Measurements from ENCODE around the gene TLR3. TPM values are rescaled to one million over a fixed set of nuclear protein-coding genes. Genes with fewer than 3 reads are reported as not detected.

Gene TLR3
- total and polyA plus RNA-seq, 4 experiments from 2014 or later, result 2.1 to 4.1 (median 2.6) TPM

GRCh38 chr4:186128842-186129241, 59.9 kb downstream of the TLR3 start:
- H3K27ac Mint-ChIP-seq, result no peak overlapping the region
- H3K4me3 ChIP-seq (ENCODE audit: low read length in 2 of 2), result no peak overlapping the region
- peaks cover 7 to 8% of the 10 kb centered on the region in 2 donors for H3K27me3 Mint-ChIP-seq
- H3K4me1 ChIP-seq (ENCODE audit: insufficient read depth, low read length), result no peaks in the 10 kb centered on the region
- H3K9me3 Mint-ChIP-seq, result peaks cover 0 to 4% (median 0%) of the 10 kb centered on the region in 8 donors
- intact Hi-C loops (cut with micrococcal nuclease), result no loop called here
- H3K27me3 ChIP-seq (ENCODE audit: insufficient read depth, low read length), result peaks cover 4% of the 10 kb centered on the region
- no peaks in the 10 kb centered on the region for H3K36me3 ChIP-seq (ENCODE audit: insufficient read depth, low read length)
- CTCF ChIA-PET (ENCODE audit: partially characterized antibody), result interaction anchor here (2.1 kb wide), 1 partner anchor 9 kb away, joined by 8 read pairs; no protein-coding TSS in a partner anchor
- no peaks in the 10 kb centered on the region for H3K36me3 Mint-ChIP-seq
- POLR2A ChIA-PET (ENCODE audit: partially characterized antibody), result no interaction called here
- H3K27ac ChIP-seq (ENCODE audit: low read depth, low read length), result no peak overlapping the region
- no peak overlapping the region for H3K4me3 Mint-ChIP-seq
- DNase-seq, result no peak
- H3K9me3 ChIP-seq (ENCODE audit: control insufficient read depth in 1 of 2, low read length in 2 of 2), result no peaks in the 10 kb centered on the region
- no peaks in the 10 kb centered on the region for H3K4me1 Mint-ChIP-seq

- peaks cover 7 to 8% of the 10 kb centered on the region in 2 donors for H3K27me3 Mint-ChIP-seq
- no peaks in the 10 kb centered on the region for H3K36me3 Mint-ChIP-seq
- intact Hi-C loops (cut with micrococcal nuclease), result no loop called here
- Histone ChIP-seq H3K36me3 (ENCODE audit: insufficient read depth, low read length) (no peaks in the 10 kb centered on the region), H3K27ac (ENCODE audit: low read depth, low read length) (no peak overlapping the region), H3K4me3 (ENCODE audit: low read length in 2 of 2) (no peak overlapping the region), H3K27me3 (ENCODE audit: insufficient read depth, low read length) (peaks cover 4% of the 10 kb centered on the region), H3K9me3 (ENCODE audit: control insufficient read depth in 1 of 2, low read length in 2 of 2) (no peaks in the 10 kb centered on the region), H3K4me1 (ENCODE audit: insufficient read depth, low read length) (no peaks in the 10 kb centered on the region)
- H3K9me3 Mint-ChIP-seq, result peaks cover 0 to 2% (median 0%) of the 10 kb centered on the region in 8 donors
- H3K27ac Mint-ChIP-seq, result no peak overlapping the region
- ChIA-PET CTCF (ENCODE audit: partially characterized antibody) (no interaction called here), POLR2A (ENCODE audit: partially characterized antibody) (no interaction called here)
- peaks cover 0 to 2% (median under 1%) of the 10 kb centered on the region in 4 donors for H3K4me1 Mint-ChIP-seq
- no peak for DNase-seq
- H3K4me3 Mint-ChIP-seq, result no peak overlapping the region
Measured at GRCh38 chr4:186131935-186132334, 63.0 kb downstream of the TLR3 start.

GRCh38 chr4:186132577-186133242, 63.8 kb downstream of the TLR3 start:
- Mint-ChIP-seq H3K4me1 (peaks cover 0 to 2% (median under 1%) of the 10 kb centered on the region in 4 donors), H3K27me3 (peaks cover 7 to 8% of the 10 kb centered on the region in 2 donors), H3K9me3 (peaks cover 0 to 2% (median 0%) of the 10 kb centered on the region in 8 donors), H3K36me3 (no peaks in the 10 kb centered on the region), H3K27ac (no peak overlapping the region), H3K4me3 (no peak overlapping the region)
- Histone ChIP-seq H3K27ac (ENCODE audit: low read depth, low read length) (no peak overlapping the region), H3K4me3 (ENCODE audit: low read length in 2 of 2) (no peak overlapping the region), H3K9me3 (ENCODE audit: control insufficient read depth in 1 of 2, low read length in 2 of 2) (no peaks in the 10 kb centered on the region), H3K4me1 (ENCODE audit: insufficient read depth, low read length) (no peaks in the 10 kb centered on the region), H3K27me3 (ENCODE audit: insufficient read depth, low read length) (peaks cover 4% of the 10 kb centered on the region), H3K36me3 (ENCODE audit: insufficient read depth, low read length) (no peaks in the 10 kb centered on the region)
- no peak for DNase-seq
- ChIA-PET POLR2A (ENCODE audit: partially characterized antibody) (no interaction called here), CTCF (ENCODE audit: partially characterized antibody) (no interaction called here)
- intact Hi-C loops (cut with micrococcal nuclease), result no loop called here

- Mint-ChIP-seq H3K9me3 (no peaks in the 10 kb centered on the region), H3K36me3 (no peaks in the 10 kb centered on the region), H3K4me1 (peaks cover 0 to 2% (median under 1%) of the 10 kb centered on the region in 4 donors), H3K4me3 (no peak overlapping the region), H3K27ac (peak overlapping the region in 1 of 7 donors; percentile 2), H3K27me3 (peaks cover 2 to 5% of the 10 kb centered on the region in 2 donors)
- H3K27me3 ChIP-seq (ENCODE audit: insufficient read depth, low read length), result no peaks in the 10 kb centered on the region
- intact Hi-C loops (cut with micrococcal nuclease), result no loop called here
- H3K4me1 ChIP-seq (ENCODE audit: insufficient read depth, low read length), result no peaks in the 10 kb centered on the region
- H3K4me3 ChIP-seq (ENCODE audit: low read length in 2 of 2), result no peak overlapping the region
- no peak for DNase-seq
- H3K9me3 ChIP-seq (ENCODE audit: control insufficient read depth in 1 of 2, low read length in 2 of 2), result no peaks in the 10 kb centered on the region
- H3K36me3 ChIP-seq (ENCODE audit: insufficient read depth, low read length), result no peaks in the 10 kb centered on the region
- ChIA-PET POLR2A (ENCODE audit: partially characterized antibody) (no interaction called here), CTCF (ENCODE audit: partially characterized antibody) (no interaction called here)
- H3K27ac ChIP-seq (ENCODE audit: low read depth, low read length), result no peak overlapping the region
Measured at GRCh38 chr4:186134257-186134656, 65.3 kb downstream of the TLR3 start.

- DNase-seq, result no peak
- Histone ChIP-seq H3K36me3 (ENCODE audit: insufficient read depth, low read length) (no peaks in the 10 kb centered on the region), H3K9me3 (ENCODE audit: control insufficient read depth in 1 of 2, low read length in 2 of 2) (no peaks in the 10 kb centered on the region), H3K27ac (ENCODE audit: low read depth, low read length) (no peak overlapping the region), H3K27me3 (ENCODE audit: insufficient read depth, low read length) (no peaks in the 10 kb centered on the region), H3K4me1 (ENCODE audit: insufficient read depth, low read length) (no peaks in the 10 kb centered on the region), H3K4me3 (ENCODE audit: low read length in 2 of 2) (no peak overlapping the region)
- Mint-ChIP-seq H3K27me3 (peaks cover 2 to 3% of the 10 kb centered on the region in 2 donors), H3K27ac (no peak overlapping the region), H3K9me3 (no peaks in the 10 kb centered on the region), H3K4me1 (peaks cover 0 to 2% (median under 1%) of the 10 kb centered on the region in 4 donors), H3K36me3 (no peaks in the 10 kb centered on the region), H3K4me3 (no peak overlapping the region)
- ChIA-PET POLR2A (ENCODE audit: partially characterized antibody) (no interaction called here), CTCF (ENCODE audit: partially characterized antibody) (no interaction called here)
- intact Hi-C loops (cut with micrococcal nuclease), result loop anchor here (5.0 kb wide), 1 partner anchor 493 kb away; no protein-coding TSS in a partner anchor
Measured at GRCh38 chr4:186134861-186135260, 65.9 kb downstream of the TLR3 start.

GRCh38 chr4:186137196-186137794, 68.3 kb downstream of the TLR3 start:
- ChIA-PET CTCF (ENCODE audit: partially characterized antibody) (interaction anchor here (0.7 to 2.7 kb wide), 11 partner anchors 9 to 706 kb away, joined by 3 to 16 read pairs (median 4); partner anchors contain the start of gene TLR3), POLR2A (ENCODE audit: partially characterized antibody) (interaction anchor here (0.8 kb wide), 1 partner anchor 54 kb away, joined by 3 read pairs; the partner anchor contains the start of gene CYP4V2)
- no peak overlapping the region for H3K4me3 ChIP-seq (ENCODE audit: low read length in 2 of 2)
- H3K27ac Mint-ChIP-seq, result no peak overlapping the region
- H3K4me1 ChIP-seq (ENCODE audit: insufficient read depth, low read length), result no peaks in the 10 kb centered on the region
- no peaks in the 10 kb centered on the region for H3K9me3 Mint-ChIP-seq
- peaks cover 0 to 8% of the 10 kb centered on the region in 2 donors for H3K27me3 Mint-ChIP-seq
- no peak overlapping the region for H3K27ac ChIP-seq (ENCODE audit: low read depth, low read length)
- H3K36me3 ChIP-seq (ENCODE audit: insufficient read depth, low read length), result no peaks in the 10 kb centered on the region
- no peaks in the 10 kb centered on the region for H3K9me3 ChIP-seq (ENCODE audit: control insufficient read depth in 1 of 2, low read length in 2 of 2)
- no peaks in the 10 kb centered on the region for H3K36me3 Mint-ChIP-seq
- no peak for DNase-seq
- no peaks in the 10 kb centered on the region for H3K27me3 ChIP-seq (ENCODE audit: insufficient read depth, low read length)
- no peak overlapping the region for H3K4me3 Mint-ChIP-seq
- peaks cover 0 to 2% (median under 1%) of the 10 kb centered on the region in 4 donors for H3K4me1 Mint-ChIP-seq
- intact Hi-C loops (cut with micrococcal nuclease), result loop anchor here (5.0 kb wide), 1 partner anchor 495 kb away; no protein-coding TSS in a partner anchor
